Gastrocnemius medialis (tissue), 4 donors: ENCODE data around the gene AAK1. TPM values are rescaled to one million over a fixed set of nuclear protein-coding genes. Genes with fewer than 3 reads are reported as not detected.

Experiments used
- ATAC-seq, 2 donors: fragments of 150-250 bp; one replicate each; pipeline ENCODE4 v1.9.1; 2016
- DNase-seq, 2 donors: peaks; one replicate each; pipeline ENCODE4 v3.0.0-alpha.2; 2019
- H3K27ac ChIP-seq, 4 donors: fragments of 200-600 bp; sonication (generic); 1 replicate in 1 of 4; 2 replicates in 3 of 4; pipeline ENCODE4 v1.5.1; 2016 to 2018; ENCODE audit warnings: mild to moderate bottlenecking in 2 of 4, moderate library complexity in 1 of 4
- H3K27me3 ChIP-seq, 3 donors: fragments of 200-600 bp; sonication (generic) in 2 of 3; 1 replicate in 1 of 3; 2 replicates in 2 of 3; pipeline versions ENCODE4 v1.5.1 to v1.6.0; 2016 to 2019; ENCODE audit warnings: mild to moderate bottlenecking in 1 of 3, moderate library complexity in 1 of 3
- H3K36me3 ChIP-seq, 2 donors: fragments of 200-600 bp; sonication (generic) in 1 of 2; one replicate each; pipeline ENCODE4 v1.5.1; 2017 to 2018
- H3K4me1 ChIP-seq, 2 donors: fragments of 200-600 bp; sonication (generic) in 1 of 2; one replicate each; pipeline ENCODE4 v1.5.1; 2016 to 2017; ENCODE audit warnings: mild to moderate bottlenecking in 2 of 2
- H3K4me3 ChIP-seq, 4 donors: fragments of 200-600 bp; sonication (generic) in 3 of 4; 1 replicate in 1 of 4; 2 replicates in 3 of 4; pipeline ENCODE4 v1.5.1; 2016 to 2019; ENCODE audit warnings: mild to moderate bottlenecking in 2 of 4
- H3K9me3 ChIP-seq, 3 donors: fragments of 200-600 bp; sonication (generic) in 2 of 3; 1 replicate in 1 of 3; 2 replicates in 2 of 3; pipeline ENCODE4 v1.5.1; 2016 to 2019
- POLR2A ChIP-seq, 2 donors: fragments of 450-650 bp; IDR thresholded peaks; one replicate each; pipeline ENCODE4 v1.6.1; 2017; ENCODE audit warnings: antibody characterized with exemption in 2 of 2, mild to moderate bottlenecking in 2 of 2, moderate library complexity in 2 of 2
- in situ Hi-C, 4 donors: fragments of 200-750 bp; cut with MboI; loops; one replicate each; pipeline versions ENCODE4 v1.15.0 to v1.8.0; 2017; ENCODE audit warnings: low sequenced_read_pairs in 4 of 4
- intact Hi-C: fragments of 100-400 bp; cut with DNase I; formaldehyde crosslinking; loops from one replicate; pipeline ENCODE4 v1.15.1; 2023; ENCODE audit warnings: low total_unique reads
- total RNA-seq, 4 donors: library from RNA; depleted of rRNA; stranded (reverse); fragments of >200 nt; gene quantifications; one replicate each; pipeline versions ENCODE4 v1.1.0 to v1.2.3, GENCODE V29; 2016
- TF ChIP-seq, protein P1 (sequence below), 5 experiments: fragments of 450-650 bp in 3 of 5; fragments of 200-600 bp in 2 of 5; sonication (generic) in 2 of 5; IDR thresholded peaks in 4 of 5; conservative IDR thresholded peaks in 1 of 5; 1 replicate in 4 of 5; 2 replicates in 1 of 5; pipeline ENCODE4 v1.5.1; 2016 to 2019; ENCODE audit warnings: antibody characterized with exemption in 5 of 5, mild to moderate bottlenecking in 3 of 5, moderate library complexity in 3 of 5

Gene AAK1
- total RNA-seq, 4 donors from 2014 or later, result 30.0 to 47.3 (median 39.1) TPM

DNA sequence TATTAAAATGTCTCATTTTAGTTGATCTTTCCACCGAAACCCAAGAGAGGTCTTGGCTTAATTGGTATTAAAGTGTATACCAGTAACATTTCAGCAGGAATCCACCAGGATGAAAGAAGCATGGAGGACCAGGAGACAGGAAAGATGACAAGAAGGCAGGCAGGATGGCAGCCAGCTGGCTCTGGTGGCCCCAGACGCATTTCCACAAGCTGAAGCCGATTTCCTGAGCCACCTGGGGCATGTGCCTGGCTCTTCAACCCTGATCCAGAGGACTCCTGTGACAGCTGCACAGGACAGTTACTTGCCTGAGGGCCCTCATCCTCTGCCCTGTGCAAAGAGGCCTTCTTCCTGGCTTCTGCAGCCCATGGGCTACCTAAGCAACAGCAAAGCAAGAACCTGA, 149.4 kb downstream of the AAK1 start:
- DNase-seq (no peak), ATAC-seq (no peak)
- H3K4me3 ChIP-seq, result no peak overlapping the region
- in situ Hi-C loops, result no loop called here
- H3K27ac ChIP-seq, result no peak overlapping the region
- intact Hi-C loops, result no loop called here
- TF ChIP-seq, protein P1, sequence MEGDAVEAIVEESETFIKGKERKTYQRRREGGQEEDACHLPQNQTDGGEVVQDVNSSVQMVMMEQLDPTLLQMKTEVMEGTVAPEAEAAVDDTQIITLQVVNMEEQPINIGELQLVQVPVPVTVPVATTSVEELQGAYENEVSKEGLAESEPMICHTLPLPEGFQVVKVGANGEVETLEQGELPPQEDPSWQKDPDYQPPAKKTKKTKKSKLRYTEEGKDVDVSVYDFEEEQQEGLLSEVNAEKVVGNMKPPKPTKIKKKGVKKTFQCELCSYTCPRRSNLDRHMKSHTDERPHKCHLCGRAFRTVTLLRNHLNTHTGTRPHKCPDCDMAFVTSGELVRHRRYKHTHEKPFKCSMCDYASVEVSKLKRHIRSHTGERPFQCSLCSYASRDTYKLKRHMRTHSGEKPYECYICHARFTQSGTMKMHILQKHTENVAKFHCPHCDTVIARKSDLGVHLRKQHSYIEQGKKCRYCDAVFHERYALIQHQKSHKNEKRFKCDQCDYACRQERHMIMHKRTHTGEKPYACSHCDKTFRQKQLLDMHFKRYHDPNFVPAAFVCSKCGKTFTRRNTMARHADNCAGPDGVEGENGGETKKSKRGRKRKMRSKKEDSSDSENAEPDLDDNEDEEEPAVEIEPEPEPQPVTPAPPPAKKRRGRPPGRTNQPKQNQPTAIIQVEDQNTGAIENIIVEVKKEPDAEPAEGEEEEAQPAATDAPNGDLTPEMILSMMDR (IDR thresholded peaks at IDR 0.05 in 4 of 5, conservative IDR thresholded peaks at IDR 0.05 in 1 of 5), result no peak
- no peak for TF ChIP-seq POLR2A (IDR thresholded peaks at IDR 0.05)
- no peaks in the 10 kb centered on the region for H3K9me3 ChIP-seq
- no peaks in the 10 kb centered on the region for H3K27me3 ChIP-seq
- peaks cover 0 to 19% of the 10 kb centered on the region in 2 donors for H3K36me3 ChIP-seq
- H3K4me1 ChIP-seq, result no peaks in the 10 kb centered on the region

DNA sequence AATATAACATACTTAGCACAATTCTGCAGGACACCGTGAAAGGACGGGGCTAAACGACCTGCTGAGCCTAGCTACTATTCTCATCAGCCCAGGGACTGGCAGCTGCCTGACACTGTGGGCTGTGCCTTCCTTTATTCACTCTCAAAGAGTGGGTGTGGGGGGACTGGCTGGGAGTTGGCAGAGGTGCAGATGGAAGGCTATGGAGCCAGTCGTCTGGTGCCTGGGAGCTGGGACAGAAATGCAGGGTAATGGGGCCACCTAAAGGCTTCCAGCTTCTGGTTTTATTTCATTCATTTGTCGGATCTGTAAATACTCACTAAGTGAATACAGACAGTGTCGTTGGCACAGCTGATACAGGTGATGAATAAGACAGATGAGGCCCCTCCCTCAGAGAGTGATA, 150.3 kb downstream of the AAK1 start:
- in situ Hi-C loops, result no loop called here
- H3K4me1 ChIP-seq, result no peaks in the 10 kb centered on the region
- no peaks in the 10 kb centered on the region for H3K9me3 ChIP-seq
- H3K4me3 ChIP-seq, result no peak overlapping the region
- DNase-seq (no peak), ATAC-seq (no peak)
- H3K27me3 ChIP-seq, result no peaks in the 10 kb centered on the region
- intact Hi-C loops, result no loop called here
- no peak overlapping the region for H3K27ac ChIP-seq
- peaks cover 0 to 13% of the 10 kb centered on the region in 2 donors for H3K36me3 ChIP-seq
- no peak for TF ChIP-seq POLR2A (IDR thresholded peaks at IDR 0.05)
- TF ChIP-seq, protein P1 (IDR thresholded peaks at IDR 0.05 in 4 of 5, conservative IDR thresholded peaks at IDR 0.05 in 1 of 5), result no peak

DNA sequence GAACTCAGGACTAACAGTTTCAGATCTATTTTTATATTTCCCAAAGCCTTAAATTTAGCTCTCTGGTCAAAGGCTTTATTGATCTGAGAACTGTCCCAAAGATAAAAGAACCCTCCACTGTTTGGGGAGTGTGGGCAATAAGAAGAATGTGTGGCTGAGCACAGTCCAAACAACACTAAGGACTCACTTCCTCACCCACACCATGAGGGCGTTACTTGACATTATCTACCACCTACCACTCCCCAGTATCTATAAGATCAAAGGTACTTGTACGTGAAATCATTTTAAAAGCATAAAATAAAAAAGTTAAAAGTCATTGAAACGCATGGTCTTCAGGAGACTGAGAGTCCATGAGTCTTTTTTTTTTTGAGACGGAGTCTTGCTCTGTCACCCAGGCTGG, 151.7 kb downstream of the AAK1 start:
- H3K36me3 ChIP-seq, result peaks cover 0 to 20% of the 10 kb centered on the region in 2 donors
- no peak for TF ChIP-seq POLR2A (IDR thresholded peaks at IDR 0.05)
- TF ChIP-seq, protein P1 (IDR thresholded peaks at IDR 0.05 in 4 of 5, conservative IDR thresholded peaks at IDR 0.05 in 1 of 5), result no peak
- in situ Hi-C loops (no loop called here), intact Hi-C loops (no loop called here)
- no peak overlapping the region for H3K4me3 ChIP-seq
- H3K27me3 ChIP-seq, result no peaks in the 10 kb centered on the region
- ATAC-seq (no peak), DNase-seq (no peak)
- H3K4me1 ChIP-seq, result no peaks in the 10 kb centered on the region
- H3K9me3 ChIP-seq, result no peaks in the 10 kb centered on the region
- no peak overlapping the region for H3K27ac ChIP-seq

DNA sequence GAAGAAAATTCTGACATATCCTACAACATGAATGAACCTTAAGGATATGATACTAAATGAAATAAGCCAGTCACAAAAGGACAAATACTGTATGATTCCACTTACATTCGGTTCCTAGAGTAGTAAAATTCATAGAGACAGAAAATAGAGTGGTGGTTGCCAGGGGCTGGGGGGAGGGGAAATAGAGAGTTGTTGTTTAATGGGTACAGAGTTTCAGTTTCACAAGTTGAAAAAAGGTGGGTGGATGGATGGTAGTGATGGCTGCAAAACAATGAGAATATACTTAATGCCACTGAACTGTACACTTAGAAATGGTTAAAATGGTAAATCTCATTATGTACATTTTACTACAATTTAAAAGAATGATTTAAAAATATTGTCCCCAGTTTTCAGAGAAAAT, 153.1 kb downstream of the AAK1 start:
- Histone ChIP-seq H3K36me3 (peaks cover 0 to 22% of the 10 kb centered on the region in 2 donors), H3K27ac (no peak overlapping the region), H3K4me3 (no peak overlapping the region), H3K9me3 (no peaks in the 10 kb centered on the region), H3K27me3 (no peaks in the 10 kb centered on the region), H3K4me1 (no peaks in the 10 kb centered on the region)
- no peak for DNase-seq
- in situ Hi-C loops (no loop called here), intact Hi-C loops (no loop called here)
- ATAC-seq, result no peak
- no peak for TF ChIP-seq POLR2A (IDR thresholded peaks at IDR 0.05)
- TF ChIP-seq, protein P1 (IDR thresholded peaks at IDR 0.05 in 4 of 5, conservative IDR thresholded peaks at IDR 0.05 in 1 of 5), result no peak

DNA sequence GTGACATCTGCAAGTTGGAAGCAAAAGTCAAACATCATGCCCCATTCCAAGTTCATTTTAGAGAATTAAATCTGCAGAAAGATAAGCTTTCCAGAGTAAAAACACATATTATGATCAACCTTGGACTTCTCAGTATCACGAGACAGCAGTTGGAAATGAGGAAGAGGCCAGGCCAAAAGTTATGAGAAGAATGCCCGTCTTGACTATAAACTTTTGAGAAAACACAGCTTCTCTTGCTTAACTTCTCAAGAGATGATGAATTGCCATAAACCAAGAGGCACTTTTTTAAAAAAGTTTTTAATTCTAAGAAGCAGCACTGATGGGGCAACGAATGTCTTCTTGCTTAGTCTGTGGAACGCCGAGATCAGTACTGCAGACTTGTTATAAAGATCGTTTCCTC, 153.7 kb downstream of the AAK1 start:
- Histone ChIP-seq H3K27me3 (no peaks in the 10 kb centered on the region), H3K27ac (no peak overlapping the region), H3K4me1 (no peaks in the 10 kb centered on the region), H3K36me3 (peaks cover 0 to 16% of the 10 kb centered on the region in 2 donors), H3K9me3 (no peaks in the 10 kb centered on the region), H3K4me3 (no peak overlapping the region)
- TF ChIP-seq, protein P1 (IDR thresholded peaks at IDR 0.05 in 4 of 5, conservative IDR thresholded peaks at IDR 0.05 in 1 of 5), result no peak
- no peak for TF ChIP-seq POLR2A (IDR thresholded peaks at IDR 0.05)
- intact Hi-C loops, result no loop called here
- DNase-seq (no peak), ATAC-seq (no peak)
- in situ Hi-C loops, result no loop called here
